Activated CD8-positive, alpha-beta memory T cell treated with anti-CD3 and anti-CD28 coated beads, Interleukin-2, amount 50 U/mL, for 1 hour (primary cell): ENCODE measurements around the gene RHBDD3.
"Not testable (repeated sequence)": the region's sequence is repeated elsewhere in the genome, so short reads cannot be mapped to it uniquely, and the experiment has no call there.

Experiments
- DNase-seq: peaks from one replicate; pipeline ENCODE4 v3.0.0-alpha.2; 2020; ENCODE audit errors: extremely low read depth

The RHBDD3 gene

DNA sequence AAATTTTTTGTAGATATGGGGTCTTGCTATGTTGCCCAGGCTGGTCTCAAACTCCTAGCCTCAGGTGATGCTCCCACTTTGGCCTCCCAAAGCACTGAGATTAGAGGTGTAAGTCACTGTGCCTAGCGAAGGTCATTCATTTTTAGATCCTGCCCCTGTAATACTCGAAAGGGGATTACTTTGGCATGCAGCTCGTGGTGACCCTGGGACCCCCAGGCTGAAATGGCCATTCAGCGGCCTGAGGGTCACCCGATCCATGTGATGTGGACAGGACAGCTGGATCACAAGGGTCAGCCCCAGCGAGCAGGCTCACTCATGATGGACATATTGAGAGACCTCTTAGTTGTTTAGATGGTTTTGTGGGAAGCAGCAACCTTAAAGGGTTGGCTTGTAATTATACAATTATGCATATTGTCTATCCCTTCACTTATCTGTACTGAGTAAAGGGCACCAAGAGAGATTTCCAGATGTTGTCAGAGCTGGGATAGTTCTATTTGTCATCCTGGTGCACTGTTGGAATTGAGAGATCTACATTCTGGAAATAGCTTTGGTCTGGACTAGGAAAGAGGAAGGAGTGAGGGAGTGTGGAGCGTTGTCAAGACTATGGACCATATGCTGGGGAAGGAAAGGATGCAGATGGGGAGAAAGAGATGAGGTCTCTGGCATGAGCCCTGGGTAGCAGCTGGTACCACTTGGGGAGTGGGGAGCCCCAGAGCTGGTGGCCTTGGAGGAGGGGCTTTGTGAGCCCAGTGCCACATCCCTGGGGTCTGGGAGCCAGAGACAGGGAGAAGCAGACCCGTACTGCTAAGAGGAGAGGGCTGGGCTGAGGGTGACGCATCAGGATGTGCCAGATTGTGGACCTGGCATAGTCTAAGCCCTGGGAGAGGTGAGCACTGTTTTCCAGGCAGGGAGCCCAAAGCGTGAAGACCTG lies 15.5 kb downstream of the RHBDD3 start:
- no peak for DNase-seq

- DNase-seq, result no peak
These were observed 16.5 kb downstream of the RHBDD3 start for GRCh38 chr22:29251265-29251664.

DNA sequence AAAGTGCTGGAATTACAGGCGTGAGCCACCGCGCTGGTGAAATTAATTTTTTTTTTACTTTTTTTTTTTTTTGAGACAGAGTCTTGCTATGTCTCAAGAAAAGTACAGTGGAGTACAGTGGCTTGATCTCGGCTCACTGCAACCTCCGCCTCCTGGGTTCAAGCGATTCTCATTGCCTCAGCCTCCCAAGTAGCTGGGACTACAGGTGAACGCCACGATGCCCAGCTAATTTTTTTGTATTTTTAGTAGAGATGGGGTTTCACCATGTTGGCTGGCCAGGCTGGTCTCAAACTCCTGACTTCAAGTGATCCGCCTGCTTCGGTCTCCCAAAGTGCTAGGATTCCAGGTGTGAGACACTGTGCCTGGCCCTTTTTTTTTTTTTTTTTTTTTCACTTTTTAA lies 19.9 kb downstream of the RHBDD3 start:
- not testable (repeated sequence) for DNase-seq

- no peak for DNase-seq
These were observed 22.0 kb downstream of the RHBDD3 start for GRCh38 chr22:29245626-29246385.

GRCh38 chr22:29244785-29245625 lies 22.8 kb downstream of the RHBDD3 start:
- DNase-seq, result no peak

- no peak for DNase-seq
These were observed 23.8 kb downstream of the RHBDD3 start for GRCh38 chr22:29243874-29244446.

- not testable (repeated sequence) for DNase-seq
These were observed 27.3 kb downstream of the RHBDD3 start for GRCh38 chr22:29240481-29240880.

- no peak for DNase-seq
These were observed 34.4 kb downstream of the RHBDD3 start for GRCh38 chr22:29233277-29233877.

GRCh38 chr22:29231971-29232959 lies 35.5 kb downstream of the RHBDD3 start:
- no peak for DNase-seq

DNA sequence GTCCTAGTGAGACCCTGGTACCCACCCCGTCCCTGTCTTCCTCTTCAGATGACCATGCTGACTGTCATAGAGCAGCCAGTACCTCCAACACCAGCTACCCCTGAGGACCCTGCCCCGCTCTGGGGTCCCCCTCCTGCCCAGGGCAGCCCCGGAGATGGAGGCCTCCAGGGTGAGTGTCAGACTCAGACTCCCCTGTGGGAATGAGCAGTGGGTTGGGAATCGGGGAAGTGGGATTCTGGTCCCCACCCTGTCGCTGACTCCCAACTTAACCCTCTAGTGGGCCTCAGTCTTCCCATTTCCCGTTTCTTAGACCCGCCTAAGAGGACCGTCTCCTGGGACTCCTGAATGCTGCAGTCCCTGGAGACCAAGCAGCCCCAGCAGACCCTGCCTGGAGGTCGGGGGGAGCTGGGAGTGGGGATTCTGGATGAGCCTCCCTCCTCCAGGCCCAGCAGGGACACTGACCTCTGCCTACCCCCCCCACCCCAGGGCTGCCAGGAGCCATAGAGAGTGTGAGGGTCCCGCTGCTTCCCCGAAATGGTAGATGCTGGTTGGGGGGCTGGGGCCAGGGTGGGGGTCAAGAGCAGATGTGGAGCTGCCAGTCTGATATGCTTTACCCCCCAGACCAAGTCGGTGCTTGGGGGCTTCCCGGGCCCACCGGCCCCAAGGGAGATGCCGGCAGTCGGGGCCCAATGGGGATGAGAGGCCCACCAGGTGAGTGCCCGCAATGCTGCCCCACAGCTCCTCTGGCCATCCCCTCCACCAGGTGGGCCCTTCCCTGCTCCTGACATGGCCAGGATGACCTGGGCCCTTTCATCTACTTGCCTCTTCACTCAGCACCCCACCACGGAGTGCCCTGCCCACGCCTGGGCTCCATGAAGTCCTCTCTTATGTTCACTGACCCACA lies 36.6 kb downstream of the RHBDD3 start:
- no peak for DNase-seq

GRCh38 chr22:29226351-29226981 lies 41.3 kb downstream of the RHBDD3 start:
- no peak for DNase-seq

- DNase-seq, result no peak
These were observed 42.2 kb downstream of the RHBDD3 start for GRCh38 chr22:29225422-29226090.

DNA sequence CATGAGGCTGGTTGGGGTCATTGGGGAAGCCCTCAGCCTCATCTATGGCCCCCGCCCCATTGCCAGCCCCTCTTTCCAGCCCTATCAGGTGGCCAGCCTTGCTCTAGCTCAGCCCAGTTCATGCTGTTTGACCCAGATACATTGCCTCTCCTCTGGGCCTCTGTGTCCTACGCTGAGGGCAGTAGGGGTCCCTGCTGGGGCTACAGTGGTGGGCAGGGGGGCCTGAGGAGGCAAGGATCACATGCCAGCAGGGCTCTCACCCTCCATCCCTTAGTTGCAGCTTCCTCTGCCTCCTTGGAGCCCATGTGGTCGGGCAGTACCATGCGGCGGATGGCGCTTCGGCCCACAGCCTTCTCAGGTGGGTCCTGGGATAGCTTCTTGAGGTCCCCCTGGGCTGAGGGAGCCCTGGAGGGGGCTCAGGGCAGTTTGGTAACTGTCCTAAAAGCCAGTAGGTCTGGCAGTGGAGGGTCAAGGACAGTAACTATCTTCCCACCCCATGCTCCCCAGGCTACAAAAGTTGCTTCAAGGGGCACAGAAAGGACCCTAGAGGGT lies 42.8 kb downstream of the RHBDD3 start:
- DNase-seq, result no peak

- no peak for DNase-seq
These were observed 43.5 kb downstream of the RHBDD3 start for GRCh38 chr22:29224121-29224858.

DNA sequence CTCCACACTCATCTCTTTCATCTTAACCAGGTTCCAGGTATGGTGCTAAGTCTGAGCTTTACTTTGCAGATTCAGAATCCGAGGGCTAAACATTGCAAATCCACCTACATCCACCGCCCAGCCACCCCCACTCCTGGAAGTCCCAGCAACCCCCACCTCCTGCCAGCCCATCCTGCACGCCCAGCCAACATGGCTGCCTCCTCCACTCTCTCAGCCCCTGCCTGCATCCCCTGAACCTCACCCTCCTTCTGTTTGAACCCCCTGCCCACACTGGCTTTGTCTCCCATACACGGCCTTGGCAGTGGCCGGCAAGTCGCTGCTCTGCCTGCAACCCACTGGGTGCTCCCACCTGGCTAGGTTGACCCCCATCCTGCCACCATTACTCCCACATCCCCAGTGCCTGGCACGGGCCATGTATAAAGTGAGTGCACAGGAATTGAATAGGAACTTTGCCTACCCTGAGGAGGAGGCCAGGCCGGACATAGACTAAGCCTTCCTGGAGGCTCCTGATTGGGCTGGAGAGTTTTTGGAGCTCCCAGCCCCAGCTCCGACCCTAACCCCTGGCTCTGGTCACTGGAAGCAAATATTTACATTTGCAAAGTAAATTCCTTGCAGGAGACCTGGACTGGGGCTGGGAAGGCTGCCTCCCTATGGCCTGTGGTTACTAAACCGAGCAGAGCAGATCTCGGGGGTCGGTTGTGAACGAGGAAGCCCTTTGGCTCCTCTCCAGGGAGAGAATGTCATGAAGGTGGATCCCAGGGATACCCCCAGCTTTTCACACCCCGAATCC lies 47.7 kb downstream of the RHBDD3 start:
- no peak for DNase-seq

DNA sequence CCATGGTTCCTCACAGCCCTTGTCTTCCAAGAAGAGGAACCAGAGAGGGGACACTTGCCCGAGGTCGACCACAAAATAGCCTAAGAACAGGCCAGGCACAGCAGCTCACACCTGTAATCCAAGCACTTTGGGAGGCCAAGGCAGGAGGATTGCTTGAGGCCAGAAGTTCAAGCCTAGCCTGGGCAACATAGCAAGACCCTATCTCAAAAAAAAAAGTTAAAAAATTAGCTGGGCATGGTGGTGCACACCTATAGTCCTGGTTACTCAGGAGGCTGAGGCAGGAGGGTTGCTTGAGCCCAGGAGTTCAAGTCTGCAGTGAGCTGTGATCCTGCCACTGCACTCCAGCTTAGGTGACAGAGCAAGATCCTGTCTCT lies 48.4 kb downstream of the RHBDD3 start:
- not testable (repeated sequence) for DNase-seq
